Stimulated activated naive CD8-positive, alpha-beta T cell treated with anti-CD3 and anti-CD28 coated beads, Interleukin-15, Interleukin-2, amounts not matched to agents 100 ng/mL and 50 ng/mL, for 24 hours (primary cell): ENCODE measurements around the gene CAMK4.
A peak's percentile ranks its signal among the peaks of the same experiment; 100 is the strongest.

Source experiments
- H3K27ac Mint-ChIP-seq: one replicate; pipeline ENCODE4 v1.8.0; 2021; ENCODE audit warnings: mild to moderate bottlenecking, mixed read lengths
- H3K27me3 Mint-ChIP-seq: one replicate; pipeline ENCODE4 v1.8.0; 2021; ENCODE audit warnings: mixed read lengths
- H3K36me3 Mint-ChIP-seq: one replicate; pipeline ENCODE4 v1.8.0; 2021; ENCODE audit warnings: low read depth, mixed read lengths
- H3K4me1 Mint-ChIP-seq: one replicate; pipeline ENCODE4 v1.8.0; 2021; ENCODE audit warnings: low read depth, mixed read lengths
- H3K4me3 Mint-ChIP-seq: one replicate; pipeline ENCODE4 v1.8.0; 2021; ENCODE audit warnings: mild to moderate bottlenecking, mixed read lengths
- H3K9me3 Mint-ChIP-seq: one replicate; pipeline ENCODE4 v1.8.0; 2021; ENCODE audit warnings: mixed read lengths

Gene CAMK4

GRCh38 chr5:111236348-111236747 is 12.2 kb downstream of the CAMK4 start:
- peak overlapping the region; percentile 90 for H3K27ac Mint-ChIP-seq
- H3K9me3 Mint-ChIP-seq, result no peaks in the 10 kb centered on the region
- peaks cover 98% of the 10 kb centered on the region for H3K4me1 Mint-ChIP-seq
- no peaks in the 10 kb centered on the region for H3K27me3 Mint-ChIP-seq
- H3K36me3 Mint-ChIP-seq, result no peaks in the 10 kb centered on the region
- H3K4me3 Mint-ChIP-seq, result peak overlapping the region; percentile 42

- no peaks in the 10 kb centered on the region for H3K36me3 Mint-ChIP-seq
These were observed 12.8 kb downstream of the CAMK4 start for GRCh38 chr5:111236995-111237394.

GRCh38 chr5:111237470-111237869 is 13.3 kb downstream of the CAMK4 start:
- H3K4me1 Mint-ChIP-seq, result peaks cover 99% of the 10 kb centered on the region
- H3K36me3 Mint-ChIP-seq, result peaks cover 2% of the 10 kb centered on the region
- H3K4me3 Mint-ChIP-seq, result peak overlapping the region; percentile 42
- no peaks in the 10 kb centered on the region for H3K27me3 Mint-ChIP-seq
- peak overlapping the region; percentile 90 for H3K27ac Mint-ChIP-seq
- no peaks in the 10 kb centered on the region for H3K9me3 Mint-ChIP-seq

More at GRCh38 chr5:111236995-111237394, 12.8 kb downstream of the CAMK4 start:
- Mint-ChIP-seq H3K9me3 (no peaks in the 10 kb centered on the region), H3K27ac (peak overlapping the region; percentile 90), H3K4me3 (peak overlapping the region; percentile 42), H3K27me3 (no peaks in the 10 kb centered on the region), H3K4me1 (peaks cover 99% of the 10 kb centered on the region)

GRCh38 chr5:111238431-111239225 is 14.4 kb downstream of the CAMK4 start:
- Mint-ChIP-seq H3K36me3 (peaks cover 6% of the 10 kb centered on the region), H3K9me3 (no peaks in the 10 kb centered on the region), H3K4me1 (peaks cover 99% of the 10 kb centered on the region), H3K4me3 (peak overlapping the region; percentile 42), H3K27me3 (no peaks in the 10 kb centered on the region), H3K27ac (peak overlapping the region; percentile 90)

GRCh38 chr5:111241696-111242095 is 17.5 kb downstream of the CAMK4 start:
- H3K4me1 Mint-ChIP-seq, result peaks cover 91% of the 10 kb centered on the region
- H3K9me3 Mint-ChIP-seq, result no peaks in the 10 kb centered on the region
- H3K36me3 Mint-ChIP-seq, result peaks cover 14% of the 10 kb centered on the region
- H3K27me3 Mint-ChIP-seq, result no peaks in the 10 kb centered on the region
- H3K27ac Mint-ChIP-seq, result peak overlapping the region; percentile 33
- H3K4me3 Mint-ChIP-seq, result no peak overlapping the region

- H3K9me3 Mint-ChIP-seq, result no peaks in the 10 kb centered on the region
- H3K27me3 Mint-ChIP-seq, result no peaks in the 10 kb centered on the region
- peak overlapping the region; percentile 4 for H3K27ac Mint-ChIP-seq
- H3K4me1 Mint-ChIP-seq, result peaks cover 85% of the 10 kb centered on the region
- H3K4me3 Mint-ChIP-seq, result no peak overlapping the region
- peaks cover 14% of the 10 kb centered on the region for H3K36me3 Mint-ChIP-seq
These were observed 18.4 kb downstream of the CAMK4 start for GRCh38 chr5:111242606-111243005.

GRCh38 chr5:111243318-111243717 is 19.1 kb downstream of the CAMK4 start:
- H3K27me3 Mint-ChIP-seq, result no peaks in the 10 kb centered on the region
- H3K36me3 Mint-ChIP-seq, result peaks cover 14% of the 10 kb centered on the region
- peak overlapping the region; percentile 2 for H3K27ac Mint-ChIP-seq
- H3K4me1 Mint-ChIP-seq, result peaks cover 85% of the 10 kb centered on the region
- H3K9me3 Mint-ChIP-seq, result no peaks in the 10 kb centered on the region
- H3K4me3 Mint-ChIP-seq, result no peak overlapping the region

- Mint-ChIP-seq H3K9me3 (no peaks in the 10 kb centered on the region), H3K27me3 (no peaks in the 10 kb centered on the region), H3K4me1 (peaks cover 79% of the 10 kb centered on the region), H3K27ac (peak overlapping the region; percentile 22), H3K4me3 (peak overlapping the region; percentile 43), H3K36me3 (peaks cover 14% of the 10 kb centered on the region)
These were observed 21.5 kb downstream of the CAMK4 start for GRCh38 chr5:111245654-111246053.

GRCh38 chr5:111246459-111246858 is 22.3 kb downstream of the CAMK4 start:
- H3K36me3 Mint-ChIP-seq, result peaks cover 14% of the 10 kb centered on the region
- H3K9me3 Mint-ChIP-seq, result no peaks in the 10 kb centered on the region
- H3K4me3 Mint-ChIP-seq, result peak overlapping the region; percentile 43
- H3K27ac Mint-ChIP-seq, result peak overlapping the region; percentile 62
- H3K4me1 Mint-ChIP-seq, result peaks cover 79% of the 10 kb centered on the region
- H3K27me3 Mint-ChIP-seq, result no peaks in the 10 kb centered on the region

GRCh38 chr5:111248571-111248970 is 24.4 kb downstream of the CAMK4 start:
- peak overlapping the region; percentile 45 for H3K4me3 Mint-ChIP-seq
- H3K27ac Mint-ChIP-seq, result peak overlapping the region; percentile 19
- H3K27me3 Mint-ChIP-seq, result no peaks in the 10 kb centered on the region
- peaks cover 8% of the 10 kb centered on the region for H3K36me3 Mint-ChIP-seq
- H3K9me3 Mint-ChIP-seq, result no peaks in the 10 kb centered on the region
- H3K4me1 Mint-ChIP-seq, result peaks cover 79% of the 10 kb centered on the region

- H3K36me3 Mint-ChIP-seq, result peaks cover 8% of the 10 kb centered on the region
- H3K4me3 Mint-ChIP-seq, result peak overlapping the region; percentile 5
- no peaks in the 10 kb centered on the region for H3K9me3 Mint-ChIP-seq
- H3K4me1 Mint-ChIP-seq, result peaks cover 54% of the 10 kb centered on the region
- peak overlapping the region; percentile 22 for H3K27ac Mint-ChIP-seq
- H3K27me3 Mint-ChIP-seq, result no peaks in the 10 kb centered on the region
These were observed 27.7 kb downstream of the CAMK4 start for GRCh38 chr5:111251921-111252320.

- Mint-ChIP-seq H3K4me3 (peak overlapping the region; percentile 59), H3K27ac (peak overlapping the region; percentile 69), H3K9me3 (no peaks in the 10 kb centered on the region), H3K4me1 (peaks cover 49% of the 10 kb centered on the region), H3K27me3 (no peaks in the 10 kb centered on the region), H3K36me3 (peaks cover 19% of the 10 kb centered on the region)
These were observed 28.8 kb downstream of the CAMK4 start for GRCh38 chr5:111252799-111253545.

- peak overlapping the region; percentile 75 for H3K4me3 Mint-ChIP-seq
- no peaks in the 10 kb centered on the region for H3K9me3 Mint-ChIP-seq
- no peaks in the 10 kb centered on the region for H3K27me3 Mint-ChIP-seq
- peaks cover 27% of the 10 kb centered on the region for H3K36me3 Mint-ChIP-seq
- peaks cover 37% of the 10 kb centered on the region for H3K4me1 Mint-ChIP-seq
- H3K27ac Mint-ChIP-seq, result peak overlapping the region; percentile 92
These were observed 30.4 kb downstream of the CAMK4 start for GRCh38 chr5:111254613-111255012.

GRCh38 chr5:111255169-111255568 is 31.0 kb downstream of the CAMK4 start:
- H3K9me3 Mint-ChIP-seq, result no peaks in the 10 kb centered on the region
- H3K36me3 Mint-ChIP-seq, result peaks cover 27% of the 10 kb centered on the region
- peak overlapping the region; percentile 75 for H3K4me3 Mint-ChIP-seq
- peaks cover 33% of the 10 kb centered on the region for H3K4me1 Mint-ChIP-seq
- H3K27ac Mint-ChIP-seq, result peak overlapping the region; percentile 92
- H3K27me3 Mint-ChIP-seq, result no peaks in the 10 kb centered on the region

GRCh38 chr5:111256128-111256527 is 31.9 kb downstream of the CAMK4 start:
- H3K9me3 Mint-ChIP-seq, result no peaks in the 10 kb centered on the region
- H3K4me3 Mint-ChIP-seq, result peak overlapping the region; percentile 41
- H3K27ac Mint-ChIP-seq, result peak overlapping the region; percentile 92
- H3K27me3 Mint-ChIP-seq, result no peaks in the 10 kb centered on the region
- H3K36me3 Mint-ChIP-seq, result peaks cover 27% of the 10 kb centered on the region
- peaks cover 23% of the 10 kb centered on the region for H3K4me1 Mint-ChIP-seq
